Transverse colon (tissue), 4 donors: ENCODE results near the gene HOXA10. TPM values are rescaled to one million over a fixed set of nuclear protein-coding genes. Genes with fewer than 3 reads are reported as not detected.

Experiments used
- DNase-seq: peaks from one replicate; pipeline ENCODE4 v3.0.0-alpha.2; 2019
- H3K27ac ChIP-seq, 4 donors: fragments of 200-600 bp; sonication (generic); 2 replicates each; pipeline ENCODE4 v1.5.1; 2016 to 2018; ENCODE audit warnings: inconsistent platforms in 4 of 4
- H3K27me3 ChIP-seq: fragments of 200-600 bp; sonication (generic); 2 replicates; pipeline ENCODE4 v1.5.1; 2017; ENCODE audit warnings: inconsistent platforms
- H3K36me3 ChIP-seq, 4 donors: fragments of 200-600 bp; sonication (generic); 2 replicates each; pipeline ENCODE4 v1.5.1; 2017 to 2019; ENCODE audit warnings: inconsistent platforms in 4 of 4
- H3K4me1 ChIP-seq, 4 donors: fragments of 200-600 bp; sonication (generic); 2 replicates each; pipeline ENCODE4 v1.5.1; 2017 to 2020; ENCODE audit warnings: inconsistent platforms in 4 of 4
- H3K4me3 ChIP-seq, 4 donors: fragments of 200-600 bp; sonication (generic); 1 replicate in 1 of 4; 2 replicates in 3 of 4; pipeline versions ENCODE4 v1.5.1 to v1.6.1; 2017 to 2019; ENCODE audit warnings: inconsistent platforms in 4 of 4
- H3K9me3 ChIP-seq, 2 donors: fragments of 200-600 bp; sonication (generic); 2 replicates each; pipeline ENCODE4 v1.5.1; 2017 to 2019; ENCODE audit warnings: inconsistent platforms in 2 of 2
- CTCF ChIP-seq, 5 experiments: fragments of 200-600 bp in 3 of 5; fragments of 450-650 bp in 2 of 5; sonication (generic) in 3 of 5; IDR thresholded peaks; 1 replicate in 2 of 5; 2 replicates in 3 of 5; pipeline ENCODE4 v1.5.1; 2016 to 2017; ENCODE audit warnings: antibody characterized with exemption in 5 of 5, inconsistent platforms in 3 of 5, mild to moderate bottlenecking in 2 of 5, moderate library complexity in 1 of 5
- EP300 ChIP-seq: sonication (generic); formaldehyde crosslinking; IDR thresholded peaks from one replicate; pipeline ENCODE4 v1.6.1; 2017; ENCODE audit warnings: antibody characterized with exemption, low read depth
- POLR2A ChIP-seq: fragments of 450-650 bp; IDR thresholded peaks from one replicate; pipeline ENCODE4 v1.6.1; 2016; ENCODE audit warnings: antibody characterized with exemption, mild to moderate bottlenecking, moderate library complexity
- POLR2AphosphoS5 ChIP-seq, 3 donors: sonication (generic); formaldehyde crosslinking; IDR thresholded peaks; one replicate each; pipeline ENCODE4 v1.6.1; 2016; ENCODE audit warnings: antibody characterized with exemption in 3 of 3
- WGBS, 2 donors: methylation state at CpG; one replicate each; pipeline ENCODE4 v1.1.5; 2018; ENCODE audit warnings: low coverage in 1 of 2; 5-methylcytosine and 5-hydroxymethylcytosine counted together
- in situ Hi-C, 4 donors: fragments of 200-750 bp; cut with MboI; loops; one replicate each; pipeline versions ENCODE4 v1.15.0 to v1.15.1; 2017; ENCODE audit warnings: low sequenced_read_pairs in 3 of 4, low pct_ligation_motif_present in 1 of 4, low pct_unique_long_range_greater_than_20kb in 1 of 4
- intact Hi-C: fragments of 100-400 bp; cut with DNase I; formaldehyde crosslinking; loops from one replicate; pipeline ENCODE4 v1.15.1; 2023; ENCODE audit warnings: low total_unique reads
- total RNA-seq, 4 donors: library from RNA; depleted of rRNA; stranded (reverse); fragments of >200 nt; gene quantifications; one replicate each; pipeline ENCODE4 v1.1.0, GENCODE V29; 2016

The HOXA10 gene
- total RNA-seq, 4 donors from 2014 or later = 19.8 to 68.9 (median 36.4) TPM

DNA sequence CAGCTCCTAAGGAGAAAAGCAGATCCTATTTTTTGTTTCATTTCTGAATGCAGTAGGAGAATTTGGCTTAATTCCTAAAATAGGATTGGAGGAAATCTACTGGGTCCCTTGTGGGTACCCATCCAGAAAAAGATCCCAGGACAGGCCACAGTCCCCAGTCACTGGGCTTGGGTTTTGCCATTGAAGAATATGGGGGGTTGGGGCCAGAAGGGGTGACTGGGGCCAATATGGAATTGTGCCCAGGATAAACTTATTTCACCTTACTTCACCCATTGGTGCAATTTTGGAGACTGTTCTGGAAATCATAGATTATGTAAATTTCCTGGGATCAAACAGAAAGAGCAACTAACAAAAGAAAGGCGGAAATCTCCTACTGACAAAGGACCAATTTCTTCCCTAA is 35.6 kb downstream of the HOXA10 start:
- intact Hi-C loops (no loop called here), in situ Hi-C loops (no loop called here)
- 17 to 38% methylated on average over 1 of the region's 1 CpG for whole genome bisulfite sequencing, 2 donors
- peaks cover 26 to 66% (median 59%) of the 10 kb centered on the region in 4 donors for H3K4me1 ChIP-seq
- TF ChIP-seq POLR2AphosphoS5 (IDR thresholded peaks at IDR 0.05) = no peak
- TF ChIP-seq CTCF (IDR thresholded peaks at IDR 0.05) = no peak
- TF ChIP-seq POLR2A = no peak
- H3K36me3 ChIP-seq = no peaks in the 10 kb centered on the region
- peak overlapping the region; percentile 95 to 99 (median 98) for H3K27ac ChIP-seq
- H3K4me3 ChIP-seq = peak overlapping the region in 3 of 4 donors; percentile 39 to 60 (median 53)
- DNase-seq = no peak
- no peaks in the 10 kb centered on the region for H3K27me3 ChIP-seq
- no peaks in the 10 kb centered on the region for H3K9me3 ChIP-seq

DNA sequence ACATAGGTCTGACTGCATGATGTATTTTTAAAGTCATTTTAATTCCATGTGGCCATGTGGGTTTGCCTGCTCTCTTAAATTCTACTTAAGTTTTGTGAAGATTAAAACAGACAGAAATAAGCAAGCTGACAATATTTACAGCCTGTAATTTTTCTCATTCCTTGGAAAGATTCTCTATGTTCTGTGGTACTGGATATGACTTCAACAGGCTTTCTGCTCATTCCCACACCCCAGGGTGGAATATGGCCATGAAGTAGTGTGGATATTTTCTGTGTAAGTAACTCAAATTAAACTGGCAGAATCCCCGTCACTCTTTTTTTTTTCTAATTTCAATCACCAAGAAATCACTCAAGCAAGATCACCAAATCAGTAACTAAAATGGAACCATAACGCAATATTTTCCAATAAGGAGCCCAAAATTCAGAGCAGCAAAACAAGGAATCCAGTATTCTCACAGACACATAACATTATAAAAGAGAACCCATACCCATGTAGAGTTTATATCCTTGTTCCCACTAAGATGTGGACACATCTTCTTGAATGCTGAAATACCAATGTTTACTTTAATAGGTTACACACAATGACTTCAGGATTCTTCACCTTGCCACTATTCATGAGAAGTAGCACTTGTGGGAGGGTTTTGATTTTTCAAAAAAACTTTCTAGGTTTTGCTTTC is 36.3 kb downstream of the HOXA10 start:
- Histone ChIP-seq H3K4me3 (peak overlapping the region in 2 of 4 donors; percentile 53 to 60), H3K27me3 (no peaks in the 10 kb centered on the region), H3K27ac (peak overlapping the region; percentile 95 to 99 (median 98)), H3K9me3 (no peaks in the 10 kb centered on the region), H3K4me1 (peaks cover 26 to 73% (median 66%) of the 10 kb centered on the region in 4 donors), H3K36me3 (no peaks in the 10 kb centered on the region)
- no peak for DNase-seq
- intact Hi-C loops = no loop called here
- WGBS, 2 donors = 31 to 33% methylated on average over 2 of the region's 2 CpGs
- in situ Hi-C loops = no loop called here
- TF ChIP-seq CTCF (IDR thresholded peaks at IDR 0.05) = no peak
- no peak for TF ChIP-seq POLR2A
- peak in 2 of 3 donors; percentile 24 to 30 for TF ChIP-seq POLR2AphosphoS5 (IDR thresholded peaks at IDR 0.05)

DNA sequence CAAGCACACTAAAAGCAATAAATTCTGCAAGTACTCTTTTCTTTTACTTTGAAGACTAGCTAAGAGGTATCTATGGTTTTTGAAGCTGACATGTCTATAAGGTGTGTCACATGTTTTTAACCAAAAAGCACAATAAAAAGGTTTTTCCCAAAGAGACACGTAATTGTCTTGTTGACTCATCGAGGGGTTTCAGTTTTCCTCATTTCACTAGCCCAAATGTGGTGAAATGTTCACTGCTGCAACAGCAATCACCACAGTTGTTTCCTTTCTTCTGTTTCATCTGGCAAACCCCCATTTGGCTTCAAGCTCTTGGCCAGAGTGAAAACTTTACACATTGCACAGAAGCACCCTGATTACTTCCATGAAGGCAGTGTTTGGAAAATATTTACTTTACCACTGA is 39.7 kb downstream of the HOXA10 start:
- Histone ChIP-seq H3K4me3 (no peak overlapping the region), H3K9me3 (no peaks in the 10 kb centered on the region), H3K27ac (peak overlapping the region; percentile 94 to 99 (median 96)), H3K27me3 (no peaks in the 10 kb centered on the region), H3K4me1 (peaks cover 31 to 83% (median 80%) of the 10 kb centered on the region in 4 donors), H3K36me3 (no peaks in the 10 kb centered on the region)
- TF ChIP-seq EP300 (no peak), POLR2AphosphoS5 (IDR thresholded peaks at IDR 0.05) (peak; percentile 26 to 65 (median 33))
- intact Hi-C loops = no loop called here
- in situ Hi-C loops = no loop called here
- WGBS, 2 donors = 2 to 13% methylated on average over 2 of the region's 2 CpGs
- DNase-seq = peak; percentile 35

GRCh38 chr7:27133409-27134231 is 40.5 kb downstream of the HOXA10 start:
- Histone ChIP-seq H3K27me3 (no peaks in the 10 kb centered on the region), H3K4me3 (no peak overlapping the region), H3K4me1 (peaks cover 37 to 90% (median 86%) of the 10 kb centered on the region in 4 donors), H3K36me3 (no peaks in the 10 kb centered on the region), H3K27ac (peak overlapping the region; percentile 94 to 99 (median 96)), H3K9me3 (no peaks in the 10 kb centered on the region)
- no peak for TF ChIP-seq EP300
- TF ChIP-seq CTCF (IDR thresholded peaks at IDR 0.05) = no peak
- no peak for TF ChIP-seq POLR2A
- no peak for TF ChIP-seq POLR2AphosphoS5 (IDR thresholded peaks at IDR 0.05)
- 35 to 41% methylated on average over 18 of the region's 18 CpGs for WGBS, 2 donors
- intact Hi-C loops = no loop called here
- DNase-seq = peak; percentile 47
- in situ Hi-C loops = no loop called here
